Neuronal stem cell (in vitro differentiated cells): Measurements from ENCODE around the gene CNTNAP2.

Experiments used
- DNase-seq: peaks from one replicate; pipeline ENCODE4 v3.0.0-alpha.2; 2013; ENCODE audit warnings: low spot score
- H2AFZ ChIP-seq: one replicate; pipeline ENCODE4 v1.6.1; 2013; ENCODE audit warnings: mild to moderate bottlenecking, low read length, inconsistent platforms
- H2AK5ac ChIP-seq: 2 replicates; pipeline ENCODE4 v1.6.1; 2013; ENCODE audit warnings: low read depth, mild to moderate bottlenecking, inconsistent platforms, low read length, moderate library complexity, mixed read lengths
- H2BK120ac ChIP-seq: 2 replicates; pipeline ENCODE4 v1.6.1; 2013; ENCODE audit warnings: low read depth, mild to moderate bottlenecking, inconsistent platforms, low read length, moderate library complexity, mixed read lengths
- H2BK12ac ChIP-seq: one replicate; pipeline ENCODE4 v1.6.1; 2013; ENCODE audit warnings: low read length, inconsistent platforms
- H2BK15ac ChIP-seq: 2 replicates; pipeline ENCODE4 v1.6.1; 2013; ENCODE audit warnings: mild to moderate bottlenecking, low read length, inconsistent platforms, mixed read lengths
- H2BK5ac ChIP-seq: one replicate; pipeline ENCODE4 v1.6.1; 2013; ENCODE audit warnings: inconsistent platforms, mild to moderate bottlenecking, low read length, moderate library complexity
- H3K14ac ChIP-seq: one replicate; pipeline ENCODE4 v1.6.1; 2013; ENCODE audit warnings: low read length, inconsistent platforms
- H3K18ac ChIP-seq: 2 replicates; pipeline ENCODE4 v1.6.1; 2013; ENCODE audit warnings: low read length, inconsistent platforms
- H3K23ac ChIP-seq: 2 replicates; pipeline ENCODE4 v1.6.1; 2013; ENCODE audit warnings: low read depth, mild to moderate bottlenecking, mixed read lengths, low read length, inconsistent platforms; ENCODE audit not compliant: poor library complexity
- H3K27ac ChIP-seq: replicated peaks from 3 replicates; pipeline ENCODE4 v1.5.1; 2013; ENCODE audit warnings: low read length, inconsistent platforms
- H3K27me3 ChIP-seq, 3 experiments: 2 replicates each; pipeline ENCODE4 v1.6.1; 2013; ENCODE audit warnings: low read length in 3 of 3, mild to moderate bottlenecking in 2 of 3, inconsistent platforms in 1 of 3, low read depth in 1 of 3, mixed read lengths in 1 of 3, moderate library complexity in 1 of 3; ENCODE audit not compliant: control insufficient read depth in 3 of 3, insufficient read depth in 3 of 3
- H3K36me3 ChIP-seq, 2 donors: replicated peaks in 1 of 2; 2 replicates each; pipeline ENCODE4 v1.6.1; 2013; ENCODE audit warnings: low read length in 2 of 2; ENCODE audit not compliant: control insufficient read depth in 2 of 2, insufficient read depth in 2 of 2
- H3K4ac ChIP-seq: 2 replicates; pipeline ENCODE4 v1.6.1; 2013; ENCODE audit warnings: inconsistent platforms, mild to moderate bottlenecking, low read length, moderate library complexity
- H3K4me1 ChIP-seq, 2 donors: 1 replicate in 1 of 2; 2 replicates in 1 of 2; pipeline ENCODE4 v1.6.1; 2013; ENCODE audit warnings: low read length in 2 of 2, low read depth in 1 of 2; ENCODE audit not compliant: control insufficient read depth in 2 of 2, insufficient read depth in 1 of 2
- H3K4me2 ChIP-seq: one replicate; pipeline ENCODE4 v1.6.1; 2013; ENCODE audit warnings: mild to moderate bottlenecking, low read length, inconsistent platforms; ENCODE audit not compliant: insufficient read depth, poor library complexity, severe bottlenecking
- H3K4me3 ChIP-seq, 2 donors: 2 replicates each; pipeline ENCODE4 v1.5.1; 2013; ENCODE audit warnings: low read length in 2 of 2, mild to moderate bottlenecking in 2 of 2, inconsistent platforms in 1 of 2, moderate library complexity in 1 of 2
- H3K79me1 ChIP-seq: one replicate; pipeline ENCODE4 v1.6.1; 2013; ENCODE audit warnings: low read depth, mild to moderate bottlenecking, inconsistent platforms, low read length, moderate library complexity
- H3K9ac ChIP-seq: one replicate; pipeline ENCODE4 v1.6.1; 2013; ENCODE audit warnings: mild to moderate bottlenecking, low read depth, low read length, inconsistent platforms; ENCODE audit not compliant: poor library complexity
- H3K9me3 ChIP-seq, 2 donors: replicated peaks in 1 of 2; 2 replicates each; pipeline versions ENCODE3 to v1.6.1; 2013; ENCODE audit warnings: low read length in 2 of 2, mild to moderate bottlenecking in 2 of 2, inconsistent platforms in 1 of 2, low read depth in 1 of 2, mixed read lengths in 1 of 2, moderate library complexity in 1 of 2; ENCODE audit not compliant: control insufficient read depth in 2 of 2, insufficient read depth in 1 of 2
- H4K8ac ChIP-seq: one replicate; pipeline ENCODE4 v1.6.1; 2013; ENCODE audit warnings: low read depth, mild to moderate bottlenecking, inconsistent platforms, low read length, moderate library complexity
- H4K91ac ChIP-seq: one replicate; pipeline ENCODE4 v1.6.1; 2013; ENCODE audit warnings: low read length, low read depth, mild to moderate bottlenecking, inconsistent platforms; ENCODE audit not compliant: poor library complexity
- WGBS, 2 donors: extraction: QIAGEN DNeasy Blood & Tissue Kit; methylation state at CpG; one replicate each; pipeline ENCODE4 v1.1.7; 2013; ENCODE audit warnings: missing lambda C conversion rate in 2 of 2, mixed read lengths in 1 of 2; ENCODE audit not compliant: insufficient read length in 2 of 2, insufficient replicate concordance in 1 of 2; ENCODE audit errors: extremely low coverage in 2 of 2; 5-methylcytosine and 5-hydroxymethylcytosine counted together

Gene CNTNAP2

DNA sequence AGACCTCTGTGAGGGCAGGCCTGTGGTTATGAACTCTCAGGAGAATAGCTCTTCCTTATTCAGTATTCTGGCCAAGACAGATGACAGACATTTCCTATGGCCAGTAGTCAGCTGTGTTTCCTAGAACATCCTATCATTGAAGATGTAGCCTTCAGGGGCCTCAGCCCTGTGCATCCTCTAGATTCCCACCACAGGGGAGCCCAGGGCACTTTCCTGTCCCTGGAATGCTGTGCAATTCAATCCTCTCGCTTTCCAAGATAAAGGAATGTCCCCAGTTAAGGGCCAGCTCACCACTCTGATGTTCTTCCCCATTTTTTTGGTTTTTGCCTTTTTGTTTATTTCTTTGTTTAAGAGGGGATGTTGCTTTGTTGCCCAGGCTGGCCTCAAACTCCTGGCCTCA, 1895.2 kb downstream of the CNTNAP2 start:
- H3K79me1 ChIP-seq = no peaks in the 10 kb centered on the region
- H3K4ac ChIP-seq = no peak overlapping the region
- H3K27me3 ChIP-seq = no peaks in the 10 kb centered on the region
- H2BK120ac ChIP-seq = no peak overlapping the region
- no peak overlapping the region for H2AK5ac ChIP-seq
- H2AFZ ChIP-seq = no peak overlapping the region
- H2BK12ac ChIP-seq = no peak overlapping the region
- H2BK15ac ChIP-seq = no peak overlapping the region
- no peaks in the 10 kb centered on the region for H3K9me3 ChIP-seq
- no peaks in the 10 kb centered on the region for H3K36me3 ChIP-seq
- H3K9ac ChIP-seq = no peak overlapping the region
- no peak overlapping the region for H3K27ac ChIP-seq
- H2BK5ac ChIP-seq = no peak overlapping the region
- no peak overlapping the region for H3K18ac ChIP-seq
- no peak for DNase-seq
- H3K14ac ChIP-seq = no peak overlapping the region
- H4K91ac ChIP-seq = no peak overlapping the region
- no peak overlapping the region for H3K23ac ChIP-seq
- H3K4me1 ChIP-seq = peaks cover 0 to 2% of the 10 kb centered on the region in 2 donors
- no peak overlapping the region for H3K4me2 ChIP-seq
- no CpG with 5 or more reads among the region's 1 CpG for WGBS, 2 donors
- no peak overlapping the region for H4K8ac ChIP-seq
- no peak overlapping the region for H3K4me3 ChIP-seq

DNA sequence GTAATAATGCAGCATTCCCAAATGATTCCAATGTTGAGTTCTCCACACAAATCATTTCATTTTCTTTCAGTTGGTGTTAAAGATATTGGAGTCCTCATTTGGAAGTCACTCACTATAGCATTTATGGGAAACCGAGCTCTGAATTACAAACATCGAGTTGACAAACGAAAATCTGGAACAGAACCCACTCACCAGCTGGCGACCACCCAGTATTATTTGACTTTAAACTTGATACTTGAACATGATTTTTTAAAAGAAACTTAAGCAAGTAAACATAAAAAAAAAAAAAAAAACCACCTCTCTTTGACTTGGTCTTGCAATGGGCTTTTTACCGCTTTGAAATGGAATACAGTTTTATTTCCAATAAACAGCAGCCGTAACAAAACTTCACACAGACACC, 1897.4 kb downstream of the CNTNAP2 start:
- Histone ChIP-seq H3K9ac (no peak overlapping the region), H3K27ac (no peak overlapping the region), H3K9me3 (no peaks in the 10 kb centered on the region), H2BK5ac (no peak overlapping the region), H3K23ac (no peak overlapping the region), H2AK5ac (no peak overlapping the region), H2AFZ (no peak overlapping the region), H2BK120ac (no peak overlapping the region), H2BK15ac (no peak overlapping the region), H2BK12ac (no peak overlapping the region), H3K4me1 (peaks cover 0 to 2% of the 10 kb centered on the region in 2 donors), H4K8ac (no peak overlapping the region), H3K36me3 (no peaks in the 10 kb centered on the region), H3K4me3 (no peak overlapping the region), H3K79me1 (no peaks in the 10 kb centered on the region), H3K4ac (no peak overlapping the region), H3K27me3 (no peaks in the 10 kb centered on the region), H3K18ac (no peak overlapping the region), H4K91ac (no peak overlapping the region), H3K14ac (no peak overlapping the region), H3K4me2 (no peak overlapping the region)
- WGBS, 2 donors = no CpG with 5 or more reads among the region's 6 CpGs
- DNase-seq = no peak

DNA sequence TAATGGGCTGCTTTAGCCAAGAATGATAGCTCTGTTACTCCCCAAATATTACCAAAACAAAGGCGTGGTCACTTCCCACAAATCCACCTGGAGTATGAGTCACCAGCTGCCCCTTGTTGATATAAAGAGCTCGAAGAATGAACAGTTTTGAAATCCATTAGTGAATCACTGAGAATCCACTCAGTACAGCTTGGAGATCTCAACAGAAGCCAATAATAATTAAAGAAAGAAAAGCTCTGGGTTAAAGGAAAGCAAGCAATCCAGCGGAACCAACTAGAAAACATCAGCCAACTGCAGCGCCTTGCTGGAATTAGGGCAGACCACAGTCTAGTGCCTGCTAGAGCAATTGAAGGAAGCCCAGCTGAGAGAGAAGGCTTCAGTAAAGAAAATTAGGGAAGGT, 1897.9 kb downstream of the CNTNAP2 start:
- H3K4me1 ChIP-seq = peaks cover 0 to 2% of the 10 kb centered on the region in 2 donors
- DNase-seq = no peak
- H3K14ac ChIP-seq = no peak overlapping the region
- H3K18ac ChIP-seq = no peak overlapping the region
- no peak overlapping the region for H4K91ac ChIP-seq
- H4K8ac ChIP-seq = no peak overlapping the region
- no peaks in the 10 kb centered on the region for H3K27me3 ChIP-seq
- no peak overlapping the region for H2AK5ac ChIP-seq
- H2BK5ac ChIP-seq = no peak overlapping the region
- no peak overlapping the region for H2BK12ac ChIP-seq
- no peak overlapping the region for H3K23ac ChIP-seq
- H3K36me3 ChIP-seq = no peaks in the 10 kb centered on the region
- H2BK120ac ChIP-seq = no peak overlapping the region
- no peaks in the 10 kb centered on the region for H3K79me1 ChIP-seq
- H3K4ac ChIP-seq = no peak overlapping the region
- no peak overlapping the region for H3K27ac ChIP-seq
- H2AFZ ChIP-seq = no peak overlapping the region
- no peak overlapping the region for H2BK15ac ChIP-seq
- H3K9ac ChIP-seq = no peak overlapping the region
- WGBS, 2 donors = no CpG with 5 or more reads among the region's 4 CpGs
- H3K4me2 ChIP-seq = no peak overlapping the region
- no peak overlapping the region for H3K4me3 ChIP-seq
- H3K9me3 ChIP-seq = no peaks in the 10 kb centered on the region

DNA sequence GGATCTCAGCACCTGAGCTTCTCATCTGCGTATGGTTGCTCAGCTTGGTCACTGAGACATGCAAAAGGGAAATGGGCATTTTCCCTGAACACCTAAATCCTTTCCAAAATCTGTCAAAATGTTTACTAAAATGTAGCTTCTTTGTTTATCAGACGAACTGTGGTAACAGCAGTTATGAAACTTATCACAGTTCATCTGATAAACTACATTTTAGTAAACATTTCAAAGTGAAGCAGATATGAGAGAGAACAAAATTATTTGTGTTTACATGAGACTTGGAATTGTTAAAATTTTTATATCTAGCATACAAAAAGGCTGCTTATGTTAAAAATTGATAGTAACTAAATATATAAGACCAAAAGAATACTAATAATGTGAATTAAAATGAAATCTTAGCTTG, 1900.5 kb downstream of the CNTNAP2 start:
- Histone ChIP-seq H2BK5ac (no peak overlapping the region), H2BK15ac (no peak overlapping the region), H3K79me1 (no peaks in the 10 kb centered on the region), H3K14ac (no peak overlapping the region), H3K23ac (no peak overlapping the region), H3K4me1 (peaks cover 0 to 2% of the 10 kb centered on the region in 2 donors), H3K27me3 (no peaks in the 10 kb centered on the region), H2BK120ac (no peak overlapping the region), H2AFZ (no peak overlapping the region), H3K27ac (no peak overlapping the region), H3K4me2 (no peak overlapping the region), H4K91ac (no peak overlapping the region), H2AK5ac (no peak overlapping the region), H3K9ac (no peak overlapping the region), H3K4me3 (no peak overlapping the region), H3K18ac (no peak overlapping the region), H3K4ac (no peak overlapping the region), H2BK12ac (no peak overlapping the region), H3K9me3 (no peaks in the 10 kb centered on the region), H4K8ac (no peak overlapping the region), H3K36me3 (no peaks in the 10 kb centered on the region)
- WGBS, 2 donors = no CpG with 5 or more reads among the region's 2 CpGs
- DNase-seq = no peak
